Mesenchymal stem cell (in vitro differentiated cells and primary cell): ENCODE data around the gene STOX2.

Experiments used
- DNase-seq: peaks from one replicate; pipeline ENCODE4 v3.0.0-alpha.2; 2013
- H2AFZ ChIP-seq: one replicate; pipeline ENCODE4 v1.6.1; 2013; ENCODE audit warnings: low read depth, mild to moderate bottlenecking, control low read depth, inconsistent platforms, low read length, moderate library complexity
- H2AK5ac ChIP-seq: 2 replicates; pipeline ENCODE4 v1.6.1; 2013; ENCODE audit warnings: low read length, moderate library complexity, mild to moderate bottlenecking, inconsistent platforms; ENCODE audit not compliant: severe bottlenecking
- H2BK120ac ChIP-seq: one replicate; pipeline ENCODE4 v1.6.1; 2013; ENCODE audit warnings: low read depth, mild to moderate bottlenecking, inconsistent platforms, low read length, moderate library complexity
- H2BK12ac ChIP-seq, 2 experiments: one replicate each; pipeline ENCODE4 v1.6.1; 2013; ENCODE audit warnings: inconsistent platforms in 2 of 2, low read length in 2 of 2, mild to moderate bottlenecking in 2 of 2, moderate library complexity in 2 of 2, control low read depth in 1 of 2
- H2BK15ac ChIP-seq: one replicate; pipeline ENCODE4 v1.6.1; 2013; ENCODE audit warnings: mild to moderate bottlenecking, low read depth, inconsistent platforms; ENCODE audit not compliant: poor library complexity, severe bottlenecking
- H2BK5ac ChIP-seq: 2 replicates; pipeline ENCODE4 v1.6.1; 2013; ENCODE audit warnings: low read depth, mild to moderate bottlenecking, low read length, control low read depth, inconsistent platforms; ENCODE audit not compliant: poor library complexity, severe bottlenecking
- H3K14ac ChIP-seq, 2 experiments: one replicate each; pipeline ENCODE4 v1.6.1; 2013; ENCODE audit warnings: inconsistent platforms in 2 of 2, low read length in 2 of 2, control low read depth in 1 of 2, mild to moderate bottlenecking in 1 of 2, moderate library complexity in 1 of 2
- H3K18ac ChIP-seq, 2 experiments: one replicate each; pipeline ENCODE4 v1.6.1; 2013; ENCODE audit warnings: inconsistent platforms in 2 of 2, low read length in 2 of 2, control low read depth in 1 of 2, low read depth in 1 of 2, mild to moderate bottlenecking in 1 of 2
- H3K23ac ChIP-seq, 2 experiments: one replicate each; pipeline ENCODE4 v1.6.1; 2013; ENCODE audit warnings: inconsistent platforms in 2 of 2, low read length in 2 of 2, mild to moderate bottlenecking in 2 of 2, moderate library complexity in 2 of 2, control low read depth in 1 of 2
- H3K27ac ChIP-seq: 2 replicates; pipeline ENCODE4 v1.5.1; 2013; ENCODE audit warnings: mild to moderate bottlenecking, moderate library complexity, low read length, control low read depth, inconsistent platforms; ENCODE audit not compliant: poor library complexity, severe bottlenecking
- H3K27me3 ChIP-seq, 2 experiments: 2 replicates each; pipeline versions ENCODE4 v1.6.1 to v1.7.0; 2013; ENCODE audit warnings: low read length in 2 of 2, mild to moderate bottlenecking in 2 of 2, moderate library complexity in 2 of 2, control low read depth in 1 of 2, inconsistent platforms in 1 of 2; ENCODE audit not compliant: control insufficient read depth in 1 of 2, insufficient read depth in 1 of 2
- H3K36me3 ChIP-seq, 2 experiments: 2 replicates each; pipeline versions ENCODE4 v1.6.1 to v1.7.0; 2013; ENCODE audit warnings: low read length in 2 of 2, control low read depth in 1 of 2, inconsistent platforms in 1 of 2, low read depth in 1 of 2, mild to moderate bottlenecking in 1 of 2; ENCODE audit not compliant: insufficient read depth in 2 of 2, control insufficient read depth in 1 of 2
- H3K4ac ChIP-seq, 2 experiments: one replicate each; pipeline ENCODE4 v1.6.1; 2013; ENCODE audit warnings: inconsistent platforms in 2 of 2, low read length in 2 of 2, mild to moderate bottlenecking in 2 of 2, moderate library complexity in 2 of 2, control low read depth in 1 of 2, low read depth in 1 of 2
- H3K4me1 ChIP-seq: 2 replicates; pipeline ENCODE4 v1.6.1; 2013; ENCODE audit warnings: low read depth, low read length, control low read depth; ENCODE audit not compliant: control insufficient read depth, insufficient read depth
- H3K4me2 ChIP-seq: 2 replicates; pipeline ENCODE4 v1.6.1; 2013; ENCODE audit warnings: low read length, mild to moderate bottlenecking, inconsistent platforms; ENCODE audit not compliant: poor library complexity, severe bottlenecking
- H3K4me3 ChIP-seq, 2 experiments: 2 replicates each; pipeline versions ENCODE4 v1.5.1 to v1.7.0; 2013; ENCODE audit warnings: low read length in 2 of 2, mild to moderate bottlenecking in 2 of 2, control low read depth in 1 of 2, low read depth in 1 of 2; ENCODE audit not compliant: insufficient read depth in 1 of 2
- H3K79me1 ChIP-seq: replicated peaks from 2 replicates; pipeline ENCODE4 v1.6.1; 2013; ENCODE audit warnings: mild to moderate bottlenecking, control low read depth, low read length, inconsistent platforms; ENCODE audit not compliant: poor library complexity, severe bottlenecking
- H3K9ac ChIP-seq: 2 replicates; pipeline ENCODE4 v1.7.0; 2013; ENCODE audit warnings: mild to moderate bottlenecking, low read length, moderate library complexity
- H3K9me3 ChIP-seq: 2 replicates; pipeline ENCODE4 v1.7.0; 2013; ENCODE audit warnings: mild to moderate bottlenecking, low read length; ENCODE audit not compliant: control insufficient read depth
- H4K8ac ChIP-seq: one replicate; pipeline ENCODE4 v1.6.1; 2013; ENCODE audit warnings: inconsistent platforms, mild to moderate bottlenecking, low read length, moderate library complexity
- H4K91ac ChIP-seq: one replicate; pipeline ENCODE4 v1.6.1; 2013; ENCODE audit warnings: mild to moderate bottlenecking, low read length, inconsistent platforms
- WGBS: methylation state at CpG from one replicate; pipeline ENCODE4 v1.1.7; 2013; ENCODE audit warnings: mixed read lengths; 5-methylcytosine and 5-hydroxymethylcytosine counted together

STOX2 gene

DNA sequence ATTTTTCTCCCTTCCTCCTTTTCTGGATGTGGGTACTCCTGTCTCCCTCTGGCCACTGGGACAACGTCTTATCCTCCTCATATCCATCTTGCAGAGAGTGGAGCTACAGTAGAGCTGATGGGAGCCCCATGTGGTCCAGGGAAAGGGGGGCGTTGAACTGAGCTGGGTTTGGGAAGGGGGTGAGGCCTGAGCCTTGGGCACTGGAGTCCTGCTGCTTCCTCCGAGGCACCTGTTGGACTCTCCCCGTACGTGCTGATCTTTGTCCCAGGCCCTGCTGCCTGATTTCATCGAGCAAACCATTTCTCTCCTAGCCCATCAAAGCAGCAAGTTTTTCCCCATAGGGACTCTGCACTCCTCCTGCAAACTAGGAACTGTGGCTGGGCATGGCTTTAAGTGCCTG lies 94.3 kb downstream of the STOX2 start:
- no peak overlapping the region for H2AFZ ChIP-seq
- no peak overlapping the region for H3K4ac ChIP-seq
- H3K9me3 ChIP-seq: peaks cover 3% of the 10 kb centered on the region
- no peak for DNase-seq
- H3K27me3 ChIP-seq: peaks cover 0 to 4% of the 10 kb centered on the region in 2 experiments
- no peak overlapping the region for H2AK5ac ChIP-seq
- no peak overlapping the region for H3K27ac ChIP-seq
- H3K36me3 ChIP-seq: peaks cover 0 to 2% of the 10 kb centered on the region in 2 experiments
- peaks cover 2% of the 10 kb centered on the region for H3K4me1 ChIP-seq
- no peak overlapping the region for H2BK120ac ChIP-seq
- H2BK12ac ChIP-seq: no peak overlapping the region
- H3K4me2 ChIP-seq: no peak overlapping the region
- no peaks in the 10 kb centered on the region for H3K79me1 ChIP-seq
- H3K23ac ChIP-seq: no peak overlapping the region
- no peak overlapping the region for H4K8ac ChIP-seq
- H2BK15ac ChIP-seq: no peak overlapping the region
- no peak overlapping the region for H3K18ac ChIP-seq
- H4K91ac ChIP-seq: no peak overlapping the region
- 89% methylated on average over 5 of the region's 6 CpGs for WGBS
- no peak overlapping the region for H3K9ac ChIP-seq
- no peak overlapping the region for H3K4me3 ChIP-seq
- no peak overlapping the region for H3K14ac ChIP-seq
- H2BK5ac ChIP-seq: no peak overlapping the region

DNA sequence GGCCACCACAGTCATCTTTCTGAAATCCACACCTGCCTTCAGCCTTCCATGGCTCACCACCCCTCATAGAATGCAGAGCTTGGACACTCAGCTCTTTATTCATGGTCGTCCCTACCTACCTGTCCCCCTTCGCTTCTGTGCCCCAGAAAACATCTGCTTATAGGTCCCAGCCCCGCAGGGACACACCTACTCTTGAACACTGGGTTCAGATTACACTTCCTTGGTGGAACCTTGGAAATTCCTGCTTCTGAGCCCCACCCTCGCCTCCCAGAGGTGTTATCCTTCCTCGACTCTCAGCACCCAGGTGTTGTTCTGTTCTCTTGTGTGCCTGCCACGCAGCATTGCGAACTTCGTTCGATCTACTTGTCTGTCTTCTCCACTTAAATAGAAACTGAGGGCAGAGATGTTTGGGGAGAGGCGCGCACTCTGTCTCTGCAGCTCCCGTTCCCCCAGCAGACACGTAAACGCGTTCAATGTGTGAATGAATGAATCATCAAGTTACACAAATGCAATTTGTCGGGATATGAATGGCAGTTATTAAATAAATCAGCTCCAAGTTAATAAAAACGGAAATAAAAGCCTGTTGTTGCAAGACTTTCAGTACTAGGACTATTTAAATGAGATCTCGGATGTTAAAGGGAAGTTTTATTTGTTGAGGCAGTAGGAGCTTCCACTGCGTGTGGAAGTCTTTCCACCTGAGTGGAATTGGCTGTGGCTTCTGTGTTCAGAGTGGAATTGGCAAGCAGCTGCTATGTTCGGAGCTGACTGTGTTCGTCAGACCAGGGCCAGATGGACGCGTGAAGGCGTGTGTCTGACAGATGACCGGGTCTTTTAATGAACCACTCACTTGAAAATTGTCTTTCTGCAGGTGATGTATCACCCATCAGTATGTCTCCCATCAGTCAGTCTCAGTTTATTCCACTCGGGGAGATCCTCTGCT lies 95.6 kb downstream of the STOX2 start:
- H3K4ac ChIP-seq: no peak overlapping the region
- no peaks in the 10 kb centered on the region for H3K27me3 ChIP-seq
- H3K4me3 ChIP-seq: no peak overlapping the region
- peaks cover 0 to under 1% of the 10 kb centered on the region in 2 experiments for H3K36me3 ChIP-seq
- no peak overlapping the region for H4K91ac ChIP-seq
- H3K4me1 ChIP-seq: peaks cover under 1% of the 10 kb centered on the region
- H4K8ac ChIP-seq: no peak overlapping the region
- H3K79me1 ChIP-seq: no peaks in the 10 kb centered on the region
- no peak overlapping the region for H3K4me2 ChIP-seq
- H3K14ac ChIP-seq: no peak overlapping the region
- DNase-seq: no peak
- no peak overlapping the region for H2BK5ac ChIP-seq
- no peak overlapping the region for H2BK12ac ChIP-seq
- peaks cover 3% of the 10 kb centered on the region for H3K9me3 ChIP-seq
- H3K18ac ChIP-seq: no peak overlapping the region
- no peak overlapping the region for H2AFZ ChIP-seq
- 93% methylated on average over 26 of the region's 26 CpGs for whole genome bisulfite sequencing
- no peak overlapping the region for H2AK5ac ChIP-seq
- no peak overlapping the region for H3K27ac ChIP-seq
- H2BK120ac ChIP-seq: no peak overlapping the region
- no peak overlapping the region for H3K9ac ChIP-seq
- no peak overlapping the region for H3K23ac ChIP-seq
- no peak overlapping the region for H2BK15ac ChIP-seq

DNA sequence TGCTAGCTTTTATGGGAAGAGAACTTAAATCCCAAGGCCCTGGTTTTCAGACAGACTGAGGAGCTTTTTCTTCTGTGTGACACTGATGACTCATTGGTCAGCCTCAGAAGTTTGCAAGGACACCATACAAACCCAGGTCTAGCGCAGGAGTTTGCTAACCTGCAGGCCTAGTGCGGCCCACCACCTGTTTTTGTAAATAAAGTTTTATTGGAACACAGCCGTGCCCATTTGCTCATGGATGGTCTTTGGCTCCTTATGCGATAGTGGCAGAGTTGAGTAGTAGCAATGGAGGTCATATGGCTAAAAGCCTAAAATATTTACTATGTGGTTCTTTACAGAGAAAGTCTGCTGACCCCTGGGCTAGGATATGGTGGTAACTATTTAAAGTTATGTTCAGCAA lies 98.3 kb downstream of the STOX2 start:
- Histone ChIP-seq H3K27ac (no peak overlapping the region), H2AFZ (no peak overlapping the region), H3K4me2 (no peak overlapping the region), H3K14ac (no peak overlapping the region), H2AK5ac (no peak overlapping the region), H3K79me1 (no peaks in the 10 kb centered on the region), H4K8ac (no peak overlapping the region), H2BK15ac (no peak overlapping the region), H3K4me3 (no peak overlapping the region), H4K91ac (no peak overlapping the region), H2BK5ac (no peak overlapping the region), H2BK120ac (no peak overlapping the region), H3K9me3 (peaks cover 3% of the 10 kb centered on the region), H3K9ac (no peak overlapping the region), H3K4me1 (no peaks in the 10 kb centered on the region), H3K18ac (no peak overlapping the region), H3K4ac (no peak overlapping the region), H3K36me3 (no peaks in the 10 kb centered on the region), H3K23ac (no peak overlapping the region), H3K27me3 (no peaks in the 10 kb centered on the region), H2BK12ac (no peak overlapping the region)
- WGBS: 91% methylated on average over 4 of the region's 4 CpGs
- DNase-seq: no peak

DNA sequence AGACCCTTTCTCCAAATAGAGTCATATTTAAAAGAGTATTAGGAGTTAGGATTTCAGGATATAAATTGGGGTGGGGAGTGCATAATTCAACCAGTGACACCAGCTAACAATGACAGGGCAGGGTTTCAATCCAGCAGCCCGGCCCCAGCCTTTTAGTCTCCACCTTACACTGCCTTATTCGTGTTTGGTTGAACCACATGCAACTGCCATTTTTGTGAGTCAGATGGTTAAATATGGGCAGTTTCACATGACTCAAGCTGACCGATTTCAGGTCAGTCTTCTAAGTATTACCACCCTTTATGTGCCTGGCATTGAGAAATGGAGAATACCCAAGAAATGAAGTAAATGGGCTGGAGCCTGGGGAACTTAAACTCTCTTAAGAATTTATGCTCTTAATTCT lies 102.8 kb downstream of the STOX2 start:
- H3K9ac ChIP-seq: no peak overlapping the region
- H3K27me3 ChIP-seq: no peaks in the 10 kb centered on the region
- no peaks in the 10 kb centered on the region for H3K36me3 ChIP-seq
- no peak overlapping the region for H3K4me2 ChIP-seq
- H3K79me1 ChIP-seq: no peaks in the 10 kb centered on the region
- H3K4me3 ChIP-seq: no peak overlapping the region
- 53% methylated on average over 3 of the region's 3 CpGs for WGBS
- no peak overlapping the region for H2AFZ ChIP-seq
- peaks cover 3% of the 10 kb centered on the region for H3K9me3 ChIP-seq
- no peak overlapping the region for H3K27ac ChIP-seq
- no peak overlapping the region for H2BK15ac ChIP-seq
- no peak overlapping the region for H3K14ac ChIP-seq
- H3K4ac ChIP-seq: no peak overlapping the region
- no peak overlapping the region for H3K18ac ChIP-seq
- H2AK5ac ChIP-seq: no peak overlapping the region
- H4K8ac ChIP-seq: no peak overlapping the region
- no peak overlapping the region for H2BK12ac ChIP-seq
- H2BK5ac ChIP-seq: no peak overlapping the region
- H2BK120ac ChIP-seq: no peak overlapping the region
- peak; percentile 19 for DNase-seq
- no peak overlapping the region for H3K23ac ChIP-seq
- H4K91ac ChIP-seq: no peak overlapping the region
- H3K4me1 ChIP-seq: no peaks in the 10 kb centered on the region
